ENCODE results near the gene RBM38. TPM values are rescaled to one million over a fixed set of nuclear protein-coding genes. Genes with fewer than 3 reads are reported as not detected.

The RBM38 gene
- total and polyA plus RNA-seq, 2 of the 13 experiments (the other 11 are each of a cell fraction or from before 2014, with no cell fraction given): 24.2 to 34.2 TPM

DNA sequence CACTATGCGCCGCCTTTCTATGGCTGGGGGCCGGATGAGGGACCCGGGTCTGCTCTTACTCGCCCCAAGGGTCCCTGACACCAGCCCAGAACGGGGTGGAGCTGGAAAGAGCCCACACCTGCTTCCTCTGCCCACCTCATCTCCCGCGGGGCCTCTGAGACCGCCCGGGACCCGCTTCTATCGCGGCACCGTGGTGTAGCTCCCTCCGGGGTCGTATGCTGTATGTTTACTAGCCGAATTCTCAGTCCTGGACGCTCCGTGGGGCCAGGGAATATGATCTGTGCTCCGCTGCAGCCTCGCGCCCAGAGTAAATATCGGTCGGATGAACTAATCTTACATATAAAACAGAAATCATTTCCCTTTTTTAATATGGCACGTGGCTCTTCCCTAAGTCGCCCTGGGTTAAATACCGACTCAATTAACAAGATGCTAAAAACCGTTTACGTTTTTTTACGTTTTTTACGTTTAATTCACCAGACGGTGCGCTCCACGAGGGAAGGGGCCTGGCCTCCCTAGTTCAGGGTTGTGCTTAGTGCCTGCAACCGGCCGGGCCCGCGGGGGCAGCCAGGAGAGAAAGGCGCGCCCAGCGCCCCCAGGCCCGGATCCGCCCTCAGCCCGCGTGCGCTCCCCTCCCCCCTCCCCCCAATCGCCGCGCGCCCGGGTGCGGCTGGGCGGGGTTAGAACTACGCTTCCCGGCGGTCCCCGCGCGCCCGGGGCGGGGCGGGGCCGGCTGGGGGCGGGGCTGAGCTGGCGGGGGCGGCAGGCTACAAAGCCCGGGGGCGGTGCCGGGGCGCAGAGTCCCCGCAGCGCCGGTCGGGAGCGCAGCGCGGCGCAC is at the start of gene RBM38 (continued):
- TF ChIP-seq, protein P1, sequence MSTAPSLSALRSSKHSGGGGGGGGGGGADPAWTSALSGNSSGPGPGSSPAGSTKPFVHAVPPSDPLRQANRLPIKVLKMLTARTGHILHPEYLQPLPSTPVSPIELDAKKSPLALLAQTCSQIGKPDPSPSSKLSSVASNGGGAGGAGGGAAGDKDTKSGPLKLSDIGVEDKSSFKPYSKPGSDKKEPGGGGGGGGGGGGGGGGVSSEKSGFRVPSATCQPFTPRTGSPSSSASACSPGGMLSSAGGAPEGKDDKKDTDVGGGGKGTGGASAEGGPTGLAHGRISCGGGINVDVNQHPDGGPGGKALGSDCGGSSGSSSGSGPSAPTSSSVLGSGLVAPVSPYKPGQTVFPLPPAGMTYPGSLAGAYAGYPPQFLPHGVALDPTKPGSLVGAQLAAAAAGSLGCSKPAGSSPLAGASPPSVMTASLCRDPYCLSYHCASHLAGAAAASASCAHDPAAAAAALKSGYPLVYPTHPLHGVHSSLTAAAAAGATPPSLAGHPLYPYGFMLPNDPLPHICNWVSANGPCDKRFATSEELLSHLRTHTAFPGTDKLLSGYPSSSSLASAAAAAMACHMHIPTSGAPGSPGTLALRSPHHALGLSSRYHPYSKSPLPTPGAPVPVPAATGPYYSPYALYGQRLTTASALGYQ (CRISPR knock-in tag; IDR thresholded peaks at IDR 0.05): 0 out of 2 replicates have a peak, but pooled peaks have one; percentile 35
- TF ChIP-seq, protein P2, sequence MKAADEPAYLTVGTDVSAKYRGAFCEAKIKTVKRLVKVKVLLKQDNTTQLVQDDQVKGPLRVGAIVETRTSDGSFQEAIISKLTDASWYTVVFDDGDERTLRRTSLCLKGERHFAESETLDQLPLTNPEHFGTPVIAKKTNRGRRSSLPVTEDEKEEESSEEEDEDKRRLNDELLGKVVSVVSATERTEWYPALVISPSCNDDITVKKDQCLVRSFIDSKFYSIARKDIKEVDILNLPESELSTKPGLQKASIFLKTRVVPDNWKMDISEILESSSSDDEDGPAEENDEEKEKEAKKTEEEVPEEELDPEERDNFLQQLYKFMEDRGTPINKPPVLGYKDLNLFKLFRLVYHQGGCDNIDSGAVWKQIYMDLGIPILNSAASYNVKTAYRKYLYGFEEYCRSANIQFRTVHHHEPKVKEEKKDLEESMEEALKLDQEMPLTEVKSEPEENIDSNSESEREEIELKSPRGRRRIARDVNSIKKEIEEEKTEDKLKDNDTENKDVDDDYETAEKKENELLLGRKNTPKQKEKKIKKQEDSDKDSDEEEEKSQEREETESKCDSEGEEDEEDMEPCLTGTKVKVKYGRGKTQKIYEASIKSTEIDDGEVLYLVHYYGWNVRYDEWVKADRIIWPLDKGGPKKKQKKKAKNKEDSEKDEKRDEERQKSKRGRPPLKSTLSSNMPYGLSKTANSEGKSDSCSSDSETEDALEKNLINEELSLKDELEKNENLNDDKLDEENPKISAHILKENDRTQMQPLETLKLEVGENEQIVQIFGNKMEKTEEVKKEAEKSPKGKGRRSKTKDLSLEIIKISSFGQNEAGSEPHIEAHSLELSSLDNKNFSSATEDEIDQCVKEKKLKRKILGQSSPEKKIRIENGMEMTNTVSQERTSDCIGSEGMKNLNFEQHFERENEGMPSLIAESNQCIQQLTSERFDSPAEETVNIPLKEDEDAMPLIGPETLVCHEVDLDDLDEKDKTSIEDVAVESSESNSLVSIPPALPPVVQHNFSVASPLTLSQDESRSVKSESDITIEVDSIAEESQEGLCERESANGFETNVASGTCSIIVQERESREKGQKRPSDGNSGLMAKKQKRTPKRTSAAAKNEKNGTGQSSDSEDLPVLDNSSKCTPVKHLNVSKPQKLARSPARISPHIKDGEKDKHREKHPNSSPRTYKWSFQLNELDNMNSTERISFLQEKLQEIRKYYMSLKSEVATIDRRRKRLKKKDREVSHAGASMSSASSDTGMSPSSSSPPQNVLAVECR (CRISPR knock-in tag; IDR thresholded peaks at IDR 0.05; ENCODE audit: borderline replicate concordance): 0 out of 2 replicates have a peak, but pooled peaks have one; percentile 16
- TF ChIP-seq HOXD1 (CRISPR knock-in tag; IDR thresholded peaks at IDR 0.05) (no peak), IRF2 (CRISPR knock-in tag; IDR thresholded peaks at IDR 0.05) (0 out of 2 replicates have a peak, but pooled peaks have one; percentile 33)

DNA sequence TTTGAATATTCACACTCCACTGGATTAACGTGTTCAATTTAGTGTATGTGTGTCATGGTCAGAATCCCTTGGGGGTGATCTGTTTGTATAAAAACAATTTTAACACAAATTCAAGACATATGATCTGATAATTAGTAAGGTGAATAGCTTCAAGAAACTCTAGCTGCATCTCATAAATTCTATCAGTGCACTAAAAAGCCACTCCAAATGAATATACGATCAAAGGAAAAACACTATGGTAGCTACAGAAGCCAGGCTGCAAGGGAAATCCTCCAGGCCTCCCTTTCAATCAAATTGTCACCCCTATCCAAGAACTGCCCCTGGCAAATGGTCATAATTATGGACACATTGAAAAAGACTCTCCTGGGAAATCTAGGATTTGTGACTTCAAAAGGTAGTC is 49.5 kb upstream of the RBM38 start:
- no peak overlapping the region for H3K4me3 ChIP-seq (replicated peaks in 1 of 3; ENCODE audit: insufficient read depth in 1 of 3, low read depth in 2 of 3, low read length in 3 of 3)
- no peak overlapping the region for H3K27ac ChIP-seq (ENCODE audit: extremely low read length, insufficient read depth, low read length)
- intact Hi-C loops (cut with micrococcal nuclease; ENCODE audit: unreplicated experiment): loop anchor here (10.0 kb wide), 1 partner anchor 97 kb away; no protein-coding TSS in a partner anchor
- H2AFZ ChIP-seq (ENCODE audit: low read length): no peak overlapping the region
- no peak overlapping the region for H3K9ac ChIP-seq (ENCODE audit: insufficient read depth, low read depth, low read length)
- H3K4me1 ChIP-seq (ENCODE audit: insufficient read depth, low read length): no peaks in the 10 kb centered on the region
- DNase-seq (ENCODE audit: low spot score) (no peak), ATAC-seq (no peak), FAIRE-seq (no peak)
- ChIA-PET POLR2A (no interaction called here), CTCF (ENCODE audit: low intra/inter-chr PET ratio, low total read pairs) (interaction anchor here (6.5 kb wide), 1 partner anchor 251 kb away, joined by 176 read pairs; no protein-coding TSS in a partner anchor)
- H3K79me2 ChIP-seq (ENCODE audit: insufficient read depth, low read length): no peaks in the 10 kb centered on the region
- 2% methylated on average over 2 of the region's 2 CpGs for WGBS (ENCODE audit: low lambda C conversion rate)
- H3K36me3 ChIP-seq (replicated peaks in 1 of 2; ENCODE audit: control insufficient read depth in 1 of 2, insufficient read depth in 2 of 2, low read length in 2 of 2): no peaks in the 10 kb centered on the region
- in situ Hi-C loops (cut with HindIII; ENCODE audit: extremely low pct_ligation_motif_present, low pct_unique_long_range_greater_than_20kb): loop anchor here (5.0 kb wide), 1 partner anchor 254 kb away; no protein-coding TSS in a partner anchor
- H3K9me3 ChIP-seq (ENCODE audit: low read length): no peaks in the 10 kb centered on the region
- H4K20me1 ChIP-seq (ENCODE audit: insufficient read depth, low read length): no peaks in the 10 kb centered on the region
- BruUV-seq (replicated peaks): no TSS peak
- no peaks in the 10 kb centered on the region; a peak in 1 of 5 replicates for H3K27me3 ChIP-seq (ENCODE audit: control insufficient read depth in 1 of 2, insufficient read depth in 2 of 2, low read length in 2 of 2)
- H3K4me2 ChIP-seq (ENCODE audit: low read depth, low read length): no peak overlapping the region
- TF ChIP-seq FOSL2 (CRISPR knock-in tag; IDR thresholded peaks at IDR 0.05): no peak
- TF ChIP-seq ZNF781 (CRISPR knock-in tag; IDR thresholded peaks at IDR 0.05; ENCODE audit: borderline replicate concordance, not compliant biosample characterization): no peak
- no peak for TF ChIP-seq EP300 (IDR thresholded peaks at IDR 0.05; ENCODE audit: low read depth in 2 of 2, low read length in 2 of 2)
- TF ChIP-seq EP300 (CRISPR knock-in tag; IDR thresholded peaks at IDR 0.05; ENCODE audit: borderline replicate concordance): no peak
- TF ChIP-seq, protein P3, sequence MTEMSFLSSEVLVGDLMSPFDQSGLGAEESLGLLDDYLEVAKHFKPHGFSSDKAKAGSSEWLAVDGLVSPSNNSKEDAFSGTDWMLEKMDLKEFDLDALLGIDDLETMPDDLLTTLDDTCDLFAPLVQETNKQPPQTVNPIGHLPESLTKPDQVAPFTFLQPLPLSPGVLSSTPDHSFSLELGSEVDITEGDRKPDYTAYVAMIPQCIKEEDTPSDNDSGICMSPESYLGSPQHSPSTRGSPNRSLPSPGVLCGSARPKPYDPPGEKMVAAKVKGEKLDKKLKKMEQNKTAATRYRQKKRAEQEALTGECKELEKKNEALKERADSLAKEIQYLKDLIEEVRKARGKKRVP (CRISPR knock-in tag; IDR thresholded peaks at IDR 0.05): no peak
- TF ChIP-seq KAT7 (CRISPR knock-in tag; IDR thresholded peaks at IDR 0.05; ENCODE audit: borderline replicate concordance): no peak
- TF ChIP-seq ZNF207 (IDR thresholded peaks at IDR 0.05; ENCODE audit: borderline replicate concordance): no peak
- TF ChIP-seq PTBP1 (IDR thresholded peaks at IDR 0.05; ENCODE audit: low read depth, low read length, poor library complexity, severe bottlenecking): no peak
- TF ChIP-seq, protein P4, sequence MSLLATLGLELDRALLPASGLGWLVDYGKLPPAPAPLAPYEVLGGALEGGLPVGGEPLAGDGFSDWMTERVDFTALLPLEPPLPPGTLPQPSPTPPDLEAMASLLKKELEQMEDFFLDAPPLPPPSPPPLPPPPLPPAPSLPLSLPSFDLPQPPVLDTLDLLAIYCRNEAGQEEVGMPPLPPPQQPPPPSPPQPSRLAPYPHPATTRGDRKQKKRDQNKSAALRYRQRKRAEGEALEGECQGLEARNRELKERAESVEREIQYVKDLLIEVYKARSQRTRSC (CRISPR knock-in tag; IDR thresholded peaks at IDR 0.05; ENCODE audit: low read depth): no peak
